ENCODE measurements around the gene MYO9B. TPM values are rescaled to one million over a fixed set of nuclear protein-coding genes. Genes with fewer than 3 reads are reported as not detected.

The MYO9B gene
- total and polyA plus RNA-seq, 2 of the 13 experiments (the other 11 are each of a cell fraction or from before 2014, with no cell fraction given): 18.0 to 18.3 TPM

DNA sequence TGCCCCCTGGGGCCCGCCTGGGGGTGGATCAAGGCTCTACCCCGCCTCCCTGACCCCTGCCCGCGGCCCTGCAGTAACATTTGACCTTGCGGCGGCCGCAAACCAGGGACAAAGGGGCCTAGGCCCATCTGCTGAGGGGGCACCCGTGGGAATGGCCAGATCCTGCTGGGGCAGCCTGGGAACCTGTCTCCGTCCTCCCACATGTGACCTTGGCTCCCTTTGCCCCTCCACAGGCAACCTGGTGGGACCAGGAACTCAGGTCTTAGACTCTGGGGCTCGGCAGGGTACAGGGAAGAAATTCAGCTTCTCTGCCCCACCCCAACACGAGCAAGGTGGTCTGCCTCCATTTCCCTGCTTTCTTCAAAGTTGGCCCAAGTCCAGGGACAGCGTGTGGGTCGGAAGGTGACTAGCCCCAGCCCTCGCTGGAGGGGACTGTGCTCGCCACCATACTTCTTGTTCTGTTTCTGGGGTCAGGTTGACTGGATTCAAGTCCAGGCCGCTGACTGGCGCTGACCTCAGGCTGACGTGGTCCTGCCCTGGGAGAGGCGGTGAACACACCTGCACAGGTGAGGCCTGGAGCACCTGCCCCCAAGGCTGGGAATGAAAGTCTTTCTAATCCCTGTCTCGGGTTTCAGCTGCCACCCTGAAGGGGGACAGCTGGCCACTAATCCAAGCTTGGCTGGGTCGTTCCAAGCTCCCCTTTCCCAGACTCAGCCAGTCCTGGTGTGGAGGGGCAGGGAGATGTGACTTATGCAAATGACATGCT, 172.6 kb downstream of the MYO9B start (continued):
- TF ChIP-seq, protein P1, sequence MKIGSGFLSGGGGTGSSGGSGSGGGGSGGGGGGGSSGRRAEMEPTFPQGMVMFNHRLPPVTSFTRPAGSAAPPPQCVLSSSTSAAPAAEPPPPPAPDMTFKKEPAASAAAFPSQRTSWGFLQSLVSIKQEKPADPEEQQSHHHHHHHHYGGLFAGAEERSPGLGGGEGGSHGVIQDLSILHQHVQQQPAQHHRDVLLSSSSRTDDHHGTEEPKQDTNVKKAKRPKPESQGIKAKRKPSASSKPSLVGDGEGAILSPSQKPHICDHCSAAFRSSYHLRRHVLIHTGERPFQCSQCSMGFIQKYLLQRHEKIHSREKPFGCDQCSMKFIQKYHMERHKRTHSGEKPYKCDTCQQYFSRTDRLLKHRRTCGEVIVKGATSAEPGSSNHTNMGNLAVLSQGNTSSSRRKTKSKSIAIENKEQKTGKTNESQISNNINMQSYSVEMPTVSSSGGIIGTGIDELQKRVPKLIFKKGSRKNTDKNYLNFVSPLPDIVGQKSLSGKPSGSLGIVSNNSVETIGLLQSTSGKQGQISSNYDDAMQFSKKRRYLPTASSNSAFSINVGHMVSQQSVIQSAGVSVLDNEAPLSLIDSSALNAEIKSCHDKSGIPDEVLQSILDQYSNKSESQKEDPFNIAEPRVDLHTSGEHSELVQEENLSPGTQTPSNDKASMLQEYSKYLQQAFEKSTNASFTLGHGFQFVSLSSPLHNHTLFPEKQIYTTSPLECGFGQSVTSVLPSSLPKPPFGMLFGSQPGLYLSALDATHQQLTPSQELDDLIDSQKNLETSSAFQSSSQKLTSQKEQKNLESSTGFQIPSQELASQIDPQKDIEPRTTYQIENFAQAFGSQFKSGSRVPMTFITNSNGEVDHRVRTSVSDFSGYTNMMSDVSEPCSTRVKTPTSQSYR (CRISPR knock-in tag; IDR thresholded peaks at IDR 0.05; ENCODE audit: borderline replicate concordance): peak; percentile 99
- peak; percentile 77 for TF ChIP-seq ZNF350 (CRISPR knock-in tag; IDR thresholded peaks at IDR 0.05; ENCODE audit: borderline replicate concordance, low read depth)
- TF ChIP-seq POLR2G (IDR thresholded peaks at IDR 0.05; ENCODE audit: low read depth, low read length): peak; percentile 69
- TF ChIP-seq ZNF335 (CRISPR knock-in tag; IDR thresholded peaks at IDR 0.05): no peak
- no peak for TF ChIP-seq XBP1 (CRISPR knock-in tag; IDR thresholded peaks at IDR 0.05)
- 0 out of 2 replicates have a peak, but pooled peaks have one; percentile 47 for TF ChIP-seq ZNF329 (CRISPR knock-in tag; IDR thresholded peaks at IDR 0.05; ENCODE audit: low read depth)
- TF ChIP-seq KDM3A (CRISPR knock-in tag; IDR thresholded peaks at IDR 0.05; ENCODE audit: low read depth): peak; percentile 83; the same call in 1 of the 2 replicates
- peak; percentile 55; the same call in 1 of the 2 replicates for TF ChIP-seq ZNF224 (CRISPR knock-in tag; IDR thresholded peaks at IDR 0.05)
- peak; percentile 61; the same call in 1 of the 2 replicates for TF ChIP-seq FOXJ3 (CRISPR knock-in tag; IDR thresholded peaks at IDR 0.05; ENCODE audit: borderline replicate concordance)
- TF ChIP-seq, protein P2, sequence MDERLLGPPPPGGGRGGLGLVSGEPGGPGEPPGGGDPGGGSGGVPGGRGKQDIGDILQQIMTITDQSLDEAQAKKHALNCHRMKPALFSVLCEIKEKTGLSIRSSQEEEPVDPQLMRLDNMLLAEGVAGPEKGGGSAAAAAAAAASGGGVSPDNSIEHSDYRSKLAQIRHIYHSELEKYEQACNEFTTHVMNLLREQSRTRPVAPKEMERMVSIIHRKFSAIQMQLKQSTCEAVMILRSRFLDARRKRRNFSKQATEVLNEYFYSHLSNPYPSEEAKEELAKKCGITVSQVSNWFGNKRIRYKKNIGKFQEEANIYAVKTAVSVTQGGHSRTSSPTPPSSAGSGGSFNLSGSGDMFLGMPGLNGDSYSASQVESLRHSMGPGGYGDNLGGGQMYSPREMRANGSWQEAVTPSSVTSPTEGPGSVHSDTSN (CRISPR knock-in tag; IDR thresholded peaks at IDR 0.05): no peak
- TF ChIP-seq ZNF746 (CRISPR knock-in tag; IDR thresholded peaks at IDR 0.05): peak; percentile 97
- no peak for TF ChIP-seq NCOA5 (CRISPR knock-in tag; IDR thresholded peaks at IDR 0.05)
- no peak for TF ChIP-seq HCFC1 (IDR thresholded peaks at IDR 0.05; ENCODE audit: low read depth, low read length)
- TF ChIP-seq ZKSCAN5 (CRISPR knock-in tag; IDR thresholded peaks at IDR 0.05): no peak
- TF ChIP-seq, protein P3, sequence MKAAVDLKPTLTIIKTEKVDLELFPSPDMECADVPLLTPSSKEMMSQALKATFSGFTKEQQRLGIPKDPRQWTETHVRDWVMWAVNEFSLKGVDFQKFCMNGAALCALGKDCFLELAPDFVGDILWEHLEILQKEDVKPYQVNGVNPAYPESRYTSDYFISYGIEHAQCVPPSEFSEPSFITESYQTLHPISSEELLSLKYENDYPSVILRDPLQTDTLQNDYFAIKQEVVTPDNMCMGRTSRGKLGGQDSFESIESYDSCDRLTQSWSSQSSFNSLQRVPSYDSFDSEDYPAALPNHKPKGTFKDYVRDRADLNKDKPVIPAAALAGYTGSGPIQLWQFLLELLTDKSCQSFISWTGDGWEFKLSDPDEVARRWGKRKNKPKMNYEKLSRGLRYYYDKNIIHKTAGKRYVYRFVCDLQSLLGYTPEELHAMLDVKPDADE (CRISPR knock-in tag; IDR thresholded peaks at IDR 0.05): no peak
- no peak for TF ChIP-seq ZBTB38 (CRISPR knock-in tag; IDR thresholded peaks at IDR 0.05)
- peak; percentile 99 for TF ChIP-seq NCOR1 (IDR thresholded peaks at IDR 0.05; ENCODE audit: borderline replicate concordance, low read length)
- no peak for TF ChIP-seq KAT2B (IDR thresholded peaks at IDR 0.05; ENCODE audit: borderline replicate concordance, low read depth, low read length)
- peak; percentile 100 for TF ChIP-seq NR2F1 (CRISPR knock-in tag; IDR thresholded peaks at IDR 0.05)
- TF ChIP-seq ARNT (IDR thresholded peaks at IDR 0.05): no peak
- peak; percentile 95 for TF ChIP-seq GFI1 (CRISPR knock-in tag; IDR thresholded peaks at IDR 0.05; ENCODE audit: borderline replicate concordance)
